Activated T-helper 2 cell treated with anti-CD3 and anti-CD28 coated beads, Interferon-gamma antibody, Interleukin-2, Interleukin-4, amounts not matched to agents 10 μg/mL and 5 μg/mL and 100 μg/mL, durations not matched to agents 14 hours and 24 hours and 36 hours (primary cell): ENCODE results near the gene CD81. TPM values are rescaled to one million over a fixed set of nuclear protein-coding genes. Genes with fewer than 3 reads are reported as not detected.
A peak's percentile ranks its signal among the peaks of the same experiment; 100 is the strongest.

ENCODE experiments used
- DNase-seq: peaks from one replicate; pipeline ENCODE4 v3.0.0; 2021; ENCODE audit warnings: low spot score
- H3K27ac Mint-ChIP-seq: one replicate; pipeline ENCODE4 v1.8.0; 2021; ENCODE audit warnings: mixed read lengths
- H3K27me3 Mint-ChIP-seq: one replicate; pipeline ENCODE4 v1.8.0; 2021; ENCODE audit warnings: low read depth, mixed read lengths
- H3K36me3 Mint-ChIP-seq: one replicate; pipeline ENCODE4 v1.8.0; 2021; ENCODE audit warnings: low read depth, mixed read lengths
- H3K4me1 Mint-ChIP-seq: one replicate; pipeline ENCODE4 v1.8.0; 2021; ENCODE audit warnings: low read depth, mixed read lengths
- H3K4me3 Mint-ChIP-seq: one replicate; pipeline ENCODE4 v1.8.0; 2021; ENCODE audit warnings: low read depth, mild to moderate bottlenecking, moderate library complexity, mixed read lengths
- H3K9me3 Mint-ChIP-seq: one replicate; pipeline ENCODE4 v1.8.0; 2021; ENCODE audit warnings: mixed read lengths
- intact Hi-C: fragments of 100-400 bp; cut with micrococcal nuclease; formaldehyde crosslinking; loops from one replicate; pipeline ENCODE4 v1.15.1; 2023
- total RNA-seq: library from RNA; stranded (reverse); gene quantifications from 2 replicates; pipeline ENCODE4 v1.2.3, GENCODE V29; 2022

CD81 gene
- total RNA-seq, 1 donor from 2014 or later = 211 TPM

GRCh38 chr11:2441171-2441570, 64.1 kb downstream of the CD81 start:
- Mint-ChIP-seq H3K4me3 (no peak overlapping the region), H3K36me3 (no peaks in the 10 kb centered on the region), H3K27me3 (peaks cover 22% of the 10 kb centered on the region), H3K9me3 (no peaks in the 10 kb centered on the region), H3K4me1 (peaks cover 8% of the 10 kb centered on the region), H3K27ac (no peak overlapping the region)
- no peak for DNase-seq
- intact Hi-C loops = no loop called here

GRCh38 chr11:2442589-2442988, 65.5 kb downstream of the CD81 start:
- intact Hi-C loops = no loop called here
- no peak overlapping the region for H3K27ac Mint-ChIP-seq
- H3K4me3 Mint-ChIP-seq = no peak overlapping the region
- peaks cover 18% of the 10 kb centered on the region for H3K4me1 Mint-ChIP-seq
- peaks cover 22% of the 10 kb centered on the region for H3K27me3 Mint-ChIP-seq
- no peaks in the 10 kb centered on the region for H3K36me3 Mint-ChIP-seq
- DNase-seq = no peak
- no peaks in the 10 kb centered on the region for H3K9me3 Mint-ChIP-seq

- intact Hi-C loops = no loop called here
- DNase-seq = no peak
- Mint-ChIP-seq H3K27me3 (peaks cover 22% of the 10 kb centered on the region), H3K9me3 (no peaks in the 10 kb centered on the region), H3K36me3 (no peaks in the 10 kb centered on the region), H3K4me1 (peaks cover 18% of the 10 kb centered on the region), H3K27ac (no peak overlapping the region), H3K4me3 (peak overlapping the region; percentile 19)
Observed at GRCh38 chr11:2443406-2443805, 66.3 kb downstream of the CD81 start.

DNA sequence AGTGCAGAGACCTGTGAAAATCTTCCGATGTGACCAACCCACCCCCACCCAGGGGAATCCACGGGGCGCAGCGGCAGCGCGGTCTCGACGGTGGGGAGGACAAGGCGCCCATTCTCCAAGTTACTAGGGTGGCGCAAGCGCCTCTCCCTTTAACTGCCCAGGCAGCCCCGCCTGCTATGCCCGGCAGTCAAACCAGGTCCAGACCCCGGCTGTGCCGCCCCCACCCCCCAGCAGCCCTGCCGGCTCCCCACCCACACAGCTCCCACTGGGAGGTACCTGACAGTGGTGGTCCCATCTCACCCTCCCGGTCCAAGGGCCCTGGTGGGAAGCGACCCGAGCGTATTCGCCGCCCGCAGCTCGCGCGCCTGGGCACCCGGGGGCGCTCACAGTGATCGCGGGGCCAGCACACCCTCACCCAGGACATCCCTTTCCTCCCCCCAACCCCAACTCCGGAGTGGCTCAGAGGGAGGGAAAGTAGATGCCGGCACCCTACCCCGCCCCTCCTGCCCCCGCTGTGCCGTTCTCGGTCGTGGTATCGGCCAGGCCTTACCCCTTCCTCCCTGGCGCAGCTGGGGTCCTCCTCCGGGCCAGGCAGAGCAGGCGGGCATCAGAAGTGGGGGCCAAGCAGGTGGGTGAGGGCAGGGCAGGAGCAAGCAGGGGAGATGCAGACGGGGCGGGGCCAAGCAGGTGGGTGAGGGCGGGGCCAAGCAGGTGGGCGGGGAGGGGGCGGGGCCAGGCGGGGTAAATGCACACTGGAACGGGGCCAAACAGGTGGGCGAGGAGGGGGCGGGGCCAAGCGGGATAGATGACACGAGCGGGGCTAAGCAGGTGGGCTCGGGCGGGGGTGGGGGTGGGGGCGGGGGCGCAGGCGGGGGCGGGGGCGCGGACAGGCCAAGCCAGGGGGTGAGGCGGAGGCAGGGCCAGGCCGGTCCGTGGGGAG, 67.0 kb downstream of the CD81 start, which contains the start of gene TRPM5:
TRPM5 (minus strand) TSS at position 634 of the 940 bp plus-strand sequence. CDS start 21,478 bp downstream, outside the sequence.
- DNase-seq = no peak
- H3K4me1 Mint-ChIP-seq = peaks cover 18% of the 10 kb centered on the region
- H3K36me3 Mint-ChIP-seq = no peaks in the 10 kb centered on the region
- intact Hi-C loops = loop anchor here (2.0 kb wide), 1 partner anchor 67 kb away; the partner anchor contains the start of gene CD81
- H3K4me3 Mint-ChIP-seq = peak within 1 kb of the TSS; percentile 82
- no peaks in the 10 kb centered on the region for H3K9me3 Mint-ChIP-seq
- peaks cover 16% of the 10 kb centered on the region for H3K27me3 Mint-ChIP-seq
- no peak within 1 kb of the TSS for H3K27ac Mint-ChIP-seq

DNA sequence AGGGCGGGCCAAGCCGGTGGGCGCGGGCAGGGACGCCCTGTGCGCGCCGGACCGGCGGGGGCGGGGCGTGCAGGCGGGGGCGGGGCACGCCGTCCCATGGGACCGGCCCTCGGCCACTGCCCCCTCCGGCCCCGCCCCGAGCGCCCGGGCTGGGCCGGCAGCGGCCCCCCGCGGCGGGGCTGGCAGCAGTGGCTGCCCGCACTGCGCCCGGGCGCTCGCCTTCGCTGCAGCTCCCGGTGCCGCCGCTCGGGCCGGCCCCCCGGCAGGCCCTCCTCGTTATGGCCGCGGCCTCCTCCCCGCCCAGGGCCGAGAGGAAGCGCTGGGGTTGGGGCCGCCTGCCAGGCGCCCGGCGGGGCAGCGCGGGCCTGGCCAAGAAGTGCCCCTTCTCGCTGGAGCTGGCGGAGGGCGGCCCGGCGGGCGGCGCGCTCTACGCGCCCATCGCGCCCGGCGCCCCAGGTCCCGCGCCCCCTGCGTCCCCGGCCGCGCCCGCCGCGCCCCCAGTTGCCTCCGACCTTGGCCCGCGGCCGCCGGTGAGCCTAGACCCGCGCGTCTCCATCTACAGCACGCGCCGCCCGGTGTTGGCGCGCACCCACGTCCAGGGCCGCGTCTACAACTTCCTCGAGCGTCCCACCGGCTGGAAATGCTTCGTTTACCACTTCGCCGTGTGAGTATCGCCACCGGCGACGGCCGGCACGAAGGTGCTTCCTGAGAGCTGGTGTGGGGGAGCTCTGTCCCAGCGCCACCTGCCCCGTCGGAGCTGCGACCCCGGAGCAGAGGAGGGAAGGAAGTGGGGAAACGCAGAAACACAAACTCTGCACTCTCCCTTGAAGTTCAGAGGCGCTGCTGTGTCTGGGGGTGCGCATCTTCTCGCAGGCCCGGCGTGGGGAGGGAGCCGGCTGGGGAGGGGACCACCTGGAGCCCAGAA, 68.0 kb downstream of the CD81 start, which contains the start of gene KCNQ1:
KCNQ1 (plus strand) TSS at position 188 of the 925 bp plus-strand sequence; CDS start at position 279, 91 bp downstream.
- Mint-ChIP-seq H3K27me3 (peaks cover 12% of the 10 kb centered on the region), H3K4me3 (peak within 1 kb of the TSS; percentile 82), H3K27ac (no peak within 1 kb of the TSS), H3K9me3 (no peaks in the 10 kb centered on the region), H3K36me3 (no peaks in the 10 kb centered on the region), H3K4me1 (peaks cover 18% of the 10 kb centered on the region)
- DNase-seq = peak; percentile 40
- intact Hi-C loops = loop anchor here (1.0 to 2.0 kb wide), 2 partner anchors 45 to 68 kb away; partner anchors contain the start of genes CD81 and TSSC4

DNA sequence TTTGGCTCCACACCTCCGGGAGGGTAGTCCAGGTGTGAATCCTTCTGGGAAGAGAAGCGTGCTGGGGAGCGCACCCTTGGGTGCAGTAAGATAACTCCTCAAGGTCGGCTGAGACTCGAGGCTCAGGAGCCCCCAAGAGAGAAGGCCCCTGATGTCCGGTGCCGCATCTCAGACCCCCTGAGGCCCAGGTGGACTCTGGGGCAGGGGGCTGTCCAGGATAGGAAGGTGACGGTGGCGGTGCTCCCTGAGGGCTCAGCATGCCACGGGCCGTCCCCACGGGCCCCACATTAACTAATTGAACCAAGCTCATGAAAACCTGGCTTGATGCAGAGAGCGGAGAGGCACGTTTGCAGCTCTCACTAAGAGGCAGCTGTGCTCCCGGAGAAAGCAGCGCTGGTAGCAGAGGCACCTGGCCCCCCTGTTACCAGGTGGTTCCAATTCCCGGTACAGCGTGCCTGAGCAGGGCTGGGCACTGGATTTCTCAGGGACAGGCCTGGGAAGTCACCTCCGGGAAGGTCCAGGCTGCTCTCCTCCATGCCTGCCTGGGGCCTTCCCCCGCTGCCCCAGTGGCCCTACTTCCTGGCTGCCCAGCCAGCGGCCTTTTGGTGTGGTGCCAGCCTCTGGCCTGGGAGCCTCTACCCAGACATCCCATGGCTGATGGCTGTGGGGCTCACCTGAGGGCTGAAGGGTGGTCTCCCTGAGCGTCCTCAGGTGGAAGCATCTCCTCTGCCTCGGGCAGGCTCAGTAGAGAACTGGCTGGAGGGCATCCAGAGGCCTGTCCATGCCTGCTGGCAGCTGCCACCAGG, 68.8 kb downstream of the CD81 start:
- H3K9me3 Mint-ChIP-seq = no peaks in the 10 kb centered on the region
- no peak overlapping the region for H3K27ac Mint-ChIP-seq
- H3K36me3 Mint-ChIP-seq = no peaks in the 10 kb centered on the region
- intact Hi-C loops = loop anchor here (1.0 to 2.0 kb wide), 2 partner anchors 46 to 69 kb away; partner anchors contain the start of genes CD81 and TSSC4
- peak overlapping the region; percentile 82 for H3K4me3 Mint-ChIP-seq
- H3K27me3 Mint-ChIP-seq = peaks cover 12% of the 10 kb centered on the region
- H3K4me1 Mint-ChIP-seq = peaks cover 18% of the 10 kb centered on the region
- DNase-seq = no peak

DNA sequence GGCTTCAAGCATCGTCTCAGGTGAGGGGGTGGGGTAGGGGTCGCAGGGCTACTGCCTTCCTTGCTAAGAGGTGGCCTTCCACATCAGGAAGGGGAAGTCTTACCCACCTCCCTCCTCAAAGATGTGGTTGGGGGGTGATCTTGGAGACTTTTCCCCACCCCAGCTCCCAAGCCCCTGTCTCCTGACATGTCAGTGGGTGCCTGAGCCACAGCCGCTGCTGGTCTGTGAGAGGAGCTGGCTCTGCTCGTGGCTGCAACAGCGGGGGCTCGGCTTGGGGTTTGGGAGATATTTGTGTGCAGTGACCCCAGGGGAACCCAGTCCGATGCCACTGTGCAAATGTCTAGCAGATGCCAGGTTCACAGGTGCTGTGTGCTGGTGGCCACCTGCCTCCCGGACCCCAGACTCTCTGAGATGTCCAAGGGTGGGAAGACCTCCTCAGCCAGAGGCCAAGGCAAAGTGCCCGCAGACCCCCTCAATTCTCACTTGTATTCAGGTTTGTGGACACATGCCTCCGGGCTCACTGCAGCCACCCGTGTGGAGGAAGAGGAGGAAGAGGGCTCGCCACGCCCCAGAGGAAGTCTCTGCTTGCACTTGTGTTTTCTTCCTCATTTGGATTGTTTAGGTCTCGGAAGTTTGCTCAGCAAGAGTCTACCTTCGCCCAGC, 69.6 kb downstream of the CD81 start:
- Mint-ChIP-seq H3K27ac (no peak overlapping the region), H3K27me3 (peaks cover 11% of the 10 kb centered on the region), H3K4me3 (peak overlapping the region; percentile 60), H3K36me3 (no peaks in the 10 kb centered on the region), H3K9me3 (no peaks in the 10 kb centered on the region), H3K4me1 (peaks cover 18% of the 10 kb centered on the region)
- intact Hi-C loops = no loop called here
- DNase-seq = no peak

Other genes starting within 250 kb of the CD81 start
- gene IGF2, start 237.9 kb upstream of the CD81 start, total RNA-seq = 0.05 and 0.16 TPM in 2 replicates
- gene INS, start 216.1 kb upstream of the CD81 start, total RNA-seq = not detected in 2 replicates
- gene TH, start 205.5 kb upstream of the CD81 start, total RNA-seq = not detected in 2 replicates
- 0.23 and 0.25 TPM in 2 replicates for gene ASCL2, start 106.7 kb upstream of the CD81 start, total RNA-seq
- gene C11orf21, start 75.4 kb upstream of the CD81 start, total RNA-seq = 3.1 and 3.4 TPM in 2 replicates
- gene TSPAN32, start 75.3 kb upstream of the CD81 start, total RNA-seq = 4.6 and 4.8 TPM in 2 replicates
- 46.6 and 48.9 TPM in 2 replicates for gene TSSC4, start 23.4 kb downstream of the CD81 start, total RNA-seq
- not detected in 2 replicates for gene TRPM5, start 67.2 kb downstream of the CD81 start, total RNA-seq
- 3.4 and 4.0 TPM in 2 replicates for gene KCNQ1, start 67.7 kb downstream of the CD81 start, total RNA-seq